ENCODE data around the gene FSTL4. TPM values are rescaled to one million over a fixed set of nuclear protein-coding genes. Genes with fewer than 3 reads are reported as not detected.

Gene FSTL4
- polyA plus RNA-seq, 1 of the 3 experiments (the other 2 are of a cell fraction): not detected

DNA sequence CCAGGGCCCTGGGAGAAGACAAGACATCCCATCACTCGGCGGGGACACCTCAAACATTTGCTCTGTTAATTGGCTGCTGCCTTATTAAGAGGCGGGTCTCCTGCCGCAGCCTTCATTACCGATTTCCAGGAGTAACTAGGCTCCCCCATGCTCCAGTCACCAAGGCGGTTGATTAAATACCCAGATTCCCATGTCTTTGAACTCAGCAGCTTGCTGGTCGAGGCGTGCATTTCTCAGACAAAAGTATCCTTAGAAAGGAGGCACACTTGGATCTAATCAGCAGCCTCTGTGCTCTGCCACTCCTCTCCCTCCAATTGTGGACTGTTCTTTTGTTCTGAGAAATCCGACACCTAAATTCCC is 228.8 kb downstream of the FSTL4 start (continued):
- TF ChIP-seq, protein P1, sequence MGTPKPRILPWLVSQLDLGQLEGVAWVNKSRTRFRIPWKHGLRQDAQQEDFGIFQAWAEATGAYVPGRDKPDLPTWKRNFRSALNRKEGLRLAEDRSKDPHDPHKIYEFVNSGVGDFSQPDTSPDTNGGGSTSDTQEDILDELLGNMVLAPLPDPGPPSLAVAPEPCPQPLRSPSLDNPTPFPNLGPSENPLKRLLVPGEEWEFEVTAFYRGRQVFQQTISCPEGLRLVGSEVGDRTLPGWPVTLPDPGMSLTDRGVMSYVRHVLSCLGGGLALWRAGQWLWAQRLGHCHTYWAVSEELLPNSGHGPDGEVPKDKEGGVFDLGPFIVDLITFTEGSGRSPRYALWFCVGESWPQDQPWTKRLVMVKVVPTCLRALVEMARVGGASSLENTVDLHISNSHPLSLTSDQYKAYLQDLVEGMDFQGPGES (IDR thresholded peaks at IDR 0.05; ENCODE audit: low read depth, low read length): no peak
- TF ChIP-seq POLR2AphosphoS5 (IDR thresholded peaks at IDR 0.05; ENCODE audit: low read depth, low read length) (no peak), FOSL2 (IDR thresholded peaks at IDR 0.05; ENCODE audit: borderline replicate concordance, low read depth) (no peak), GATA2 (CRISPR knock-in tag; IDR thresholded peaks at IDR 0.05) (no peak), TAF1 (IDR thresholded peaks at IDR 0.05; ENCODE audit: borderline replicate concordance, low read depth, low read length) (no peak)
- TF ChIP-seq, protein P2, sequence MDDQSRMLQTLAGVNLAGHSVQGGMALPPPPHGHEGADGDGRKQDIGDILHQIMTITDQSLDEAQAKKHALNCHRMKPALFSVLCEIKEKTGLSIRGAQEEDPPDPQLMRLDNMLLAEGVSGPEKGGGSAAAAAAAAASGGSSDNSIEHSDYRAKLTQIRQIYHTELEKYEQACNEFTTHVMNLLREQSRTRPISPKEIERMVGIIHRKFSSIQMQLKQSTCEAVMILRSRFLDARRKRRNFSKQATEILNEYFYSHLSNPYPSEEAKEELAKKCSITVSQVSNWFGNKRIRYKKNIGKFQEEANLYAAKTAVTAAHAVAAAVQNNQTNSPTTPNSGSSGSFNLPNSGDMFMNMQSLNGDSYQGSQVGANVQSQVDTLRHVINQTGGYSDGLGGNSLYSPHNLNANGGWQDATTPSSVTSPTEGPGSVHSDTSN (IDR thresholded peaks at IDR 0.05): no peak

DNA sequence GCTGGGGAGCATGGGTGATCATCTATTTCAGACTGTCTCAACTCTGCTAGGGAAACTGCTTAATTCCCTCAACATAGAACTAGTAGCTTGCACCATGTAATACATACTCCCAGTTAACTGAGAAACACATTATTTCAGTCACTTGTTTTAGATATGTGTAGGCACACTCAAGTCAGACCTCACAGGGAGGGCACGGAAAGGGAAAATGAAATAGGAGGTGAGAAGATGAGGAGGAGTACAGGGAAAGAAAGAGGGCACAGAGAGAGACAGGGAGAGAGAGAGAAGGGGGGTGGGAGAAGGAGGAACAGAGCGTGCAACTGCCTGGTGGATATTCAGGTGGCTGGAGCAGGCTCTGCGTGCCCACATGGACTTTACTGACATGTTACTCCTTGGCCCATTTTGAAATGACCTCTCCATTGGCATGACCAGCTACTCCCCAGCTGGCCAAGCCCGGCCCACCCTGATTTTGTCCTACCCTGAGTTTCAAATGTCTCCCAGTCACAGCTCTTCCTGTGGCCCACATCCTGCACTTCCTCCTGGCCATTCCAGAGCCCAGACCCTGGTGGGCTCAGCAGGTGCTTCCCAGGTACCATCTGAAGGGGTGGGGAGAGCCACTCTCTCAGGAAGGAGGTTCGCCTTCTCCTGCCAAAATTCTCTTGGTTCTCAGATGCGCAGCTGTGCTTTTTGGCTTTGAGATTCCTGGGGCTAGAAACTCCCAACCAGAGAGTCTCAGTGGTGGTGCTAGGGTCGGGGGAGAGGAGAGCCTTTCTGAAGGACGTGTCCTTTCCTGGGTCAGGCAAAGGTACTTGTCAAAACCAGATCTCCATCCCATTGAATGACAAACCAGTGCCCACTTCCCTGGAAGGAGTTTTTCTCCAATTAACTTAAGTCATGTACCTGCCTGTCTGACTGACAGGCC is 229.4 kb downstream of the FSTL4 start:
- Histone ChIP-seq H3K4me1 (ENCODE audit: control insufficient read depth in 1 of 2, insufficient read depth in 2 of 2, low read depth in 1 of 2, low read length in 1 of 2) (no peaks in the 10 kb centered on the region), H3K27ac (ENCODE audit: low read depth in 2 of 2, low read length in 1 of 2) (no peak overlapping the region), H4K20me1 (ENCODE audit: insufficient read depth) (no peaks in the 10 kb centered on the region), H3K36me3 (replicated peaks in 1 of 2; ENCODE audit: control insufficient read depth in 1 of 2, insufficient read depth in 2 of 2, low read length in 1 of 2) (no peaks in the 10 kb centered on the region), H3K9me2 (no peaks in the 10 kb centered on the region), H3K9ac (no peak overlapping the region), H3K4me2 (no peak overlapping the region), H3K4me3 (ENCODE audit: low read depth in 2 of 2, low read length in 1 of 2) (no peak overlapping the region), H3K27me3 (ENCODE audit: insufficient read depth) (no peaks in the 10 kb centered on the region; the same call in 1 of the 2 replicates), H3K79me2 (ENCODE audit: insufficient read depth) (no peaks in the 10 kb centered on the region), H3F3A (replicated peaks; ENCODE audit: insufficient read depth) (no peaks in the 10 kb centered on the region), H2AFZ (ENCODE audit: low read depth) (no peak overlapping the region), H3K9me3 (peaks cover 8% of the 10 kb centered on the region; the same call in 1 of the 2 replicates)
- CTCF ChIA-PET: interaction anchor here (0.6 to 1.0 kb wide), 2 partner anchors 230 to 486 kb away, joined by 3 read pairs; partner anchors contain the start of gene FSTL4
- WGBS (ENCODE audit: low lambda C conversion rate): 23% methylated on average over 8 of the region's 8 CpGs
- no peak for TF ChIP-seq GABPA (IDR thresholded peaks at IDR 0.05; ENCODE audit: low read depth)
- TF ChIP-seq, protein P3, sequence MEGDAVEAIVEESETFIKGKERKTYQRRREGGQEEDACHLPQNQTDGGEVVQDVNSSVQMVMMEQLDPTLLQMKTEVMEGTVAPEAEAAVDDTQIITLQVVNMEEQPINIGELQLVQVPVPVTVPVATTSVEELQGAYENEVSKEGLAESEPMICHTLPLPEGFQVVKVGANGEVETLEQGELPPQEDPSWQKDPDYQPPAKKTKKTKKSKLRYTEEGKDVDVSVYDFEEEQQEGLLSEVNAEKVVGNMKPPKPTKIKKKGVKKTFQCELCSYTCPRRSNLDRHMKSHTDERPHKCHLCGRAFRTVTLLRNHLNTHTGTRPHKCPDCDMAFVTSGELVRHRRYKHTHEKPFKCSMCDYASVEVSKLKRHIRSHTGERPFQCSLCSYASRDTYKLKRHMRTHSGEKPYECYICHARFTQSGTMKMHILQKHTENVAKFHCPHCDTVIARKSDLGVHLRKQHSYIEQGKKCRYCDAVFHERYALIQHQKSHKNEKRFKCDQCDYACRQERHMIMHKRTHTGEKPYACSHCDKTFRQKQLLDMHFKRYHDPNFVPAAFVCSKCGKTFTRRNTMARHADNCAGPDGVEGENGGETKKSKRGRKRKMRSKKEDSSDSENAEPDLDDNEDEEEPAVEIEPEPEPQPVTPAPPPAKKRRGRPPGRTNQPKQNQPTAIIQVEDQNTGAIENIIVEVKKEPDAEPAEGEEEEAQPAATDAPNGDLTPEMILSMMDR (IDR thresholded peaks at IDR 0.05): no peak
- no peak for TF ChIP-seq SMC3 (IDR thresholded peaks at IDR 0.05; ENCODE audit: low read depth, low read length)
- no peak for TF ChIP-seq RFX5 (IDR thresholded peaks at IDR 0.05; ENCODE audit: low read length)
- no peak for TF ChIP-seq SIN3A (IDR thresholded peaks at IDR 0.05; ENCODE audit: borderline replicate concordance, low read depth, low read length)
- TF ChIP-seq NRF1 (IDR thresholded peaks at IDR 0.05; ENCODE audit: low read depth, low read length): no peak
- TF ChIP-seq, protein P4, sequence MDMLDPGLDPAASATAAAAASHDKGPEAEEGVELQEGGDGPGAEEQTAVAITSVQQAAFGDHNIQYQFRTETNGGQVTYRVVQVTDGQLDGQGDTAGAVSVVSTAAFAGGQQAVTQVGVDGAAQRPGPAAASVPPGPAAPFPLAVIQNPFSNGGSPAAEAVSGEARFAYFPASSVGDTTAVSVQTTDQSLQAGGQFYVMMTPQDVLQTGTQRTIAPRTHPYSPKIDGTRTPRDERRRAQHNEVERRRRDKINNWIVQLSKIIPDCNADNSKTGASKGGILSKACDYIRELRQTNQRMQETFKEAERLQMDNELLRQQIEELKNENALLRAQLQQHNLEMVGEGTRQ (IDR thresholded peaks at IDR 0.05; ENCODE audit: borderline replicate concordance, low read depth, low read length): no peak
- TF ChIP-seq EZH2phosphoT487 (IDR thresholded peaks at IDR 0.05; ENCODE audit: borderline replicate concordance, low read depth): no peak
- no peak for TF ChIP-seq POLR2AphosphoS5 (IDR thresholded peaks at IDR 0.05; ENCODE audit: low read depth, low read length)
- TF ChIP-seq TEAD4 (IDR thresholded peaks at IDR 0.05; ENCODE audit: borderline replicate concordance, insufficient read depth): no peak
- TF ChIP-seq EP300 (IDR thresholded peaks at IDR 0.05; ENCODE audit: borderline replicate concordance in 1 of 2, low read depth in 1 of 2, low read length in 1 of 2): no peak
- TF ChIP-seq, protein P5, sequence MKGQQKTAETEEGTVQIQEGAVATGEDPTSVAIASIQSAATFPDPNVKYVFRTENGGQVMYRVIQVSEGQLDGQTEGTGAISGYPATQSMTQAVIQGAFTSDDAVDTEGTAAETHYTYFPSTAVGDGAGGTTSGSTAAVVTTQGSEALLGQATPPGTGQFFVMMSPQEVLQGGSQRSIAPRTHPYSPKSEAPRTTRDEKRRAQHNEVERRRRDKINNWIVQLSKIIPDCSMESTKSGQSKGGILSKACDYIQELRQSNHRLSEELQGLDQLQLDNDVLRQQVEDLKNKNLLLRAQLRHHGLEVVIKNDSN (IDR thresholded peaks at IDR 0.05; ENCODE audit: borderline replicate concordance, low read depth): no peak
- TF ChIP-seq JUND (IDR thresholded peaks at IDR 0.05): no peak
- TF ChIP-seq FOXM1 (IDR thresholded peaks at IDR 0.05; ENCODE audit: low read depth): no peak
- no peak for DNase-seq
- POLR2A ChIA-PET: no interaction called here

All from SK-N-SH (cell line).